Measurements from ENCODE around the gene ANKRD42.

- TF ChIP-seq POLR2A (IDR thresholded peaks at IDR 0.05) = no peak
- no peak for TF ChIP-seq CTCF (IDR thresholded peaks at IDR 0.05)
- no peak for TF ChIP-seq POLR2AphosphoS5 (IDR thresholded peaks at IDR 0.05)
- no peak for TF ChIP-seq EP300 (IDR thresholded peaks at IDR 0.05; ENCODE audit: low read depth)
Observed at GRCh38 chr11:83159902-83160865, 33.3 kb upstream of the ANKRD42 start.

Data from transverse colon (tissue), 4 donors.